GM18951 (cell line): ENCODE results near the gene CNTRL.
"Not testable (repeated sequence)": the region's sequence is repeated elsewhere in the genome, so short reads cannot be mapped to it uniquely, and the experiment has no call there.

Experiments
- POLR2A ChIP-seq: IDR thresholded peaks from 4 replicates; pipeline ENCODE4 v1.6.1; 2011; ENCODE audit warnings: mild to moderate bottlenecking; ENCODE audit not compliant: insufficient read length, insufficient read depth; ENCODE audit errors: extremely low read depth
- in situ Hi-C: fragments of 300-500 bp; cut with MboI; formaldehyde crosslinking; loops from one replicate; pipeline ENCODE4 v1.12.0; 2022; ENCODE audit warnings: low sequenced_read_pairs, mixed read lengths, inconsistent platforms; ENCODE audit not compliant: unreplicated experiment

The CNTRL gene

DNA sequence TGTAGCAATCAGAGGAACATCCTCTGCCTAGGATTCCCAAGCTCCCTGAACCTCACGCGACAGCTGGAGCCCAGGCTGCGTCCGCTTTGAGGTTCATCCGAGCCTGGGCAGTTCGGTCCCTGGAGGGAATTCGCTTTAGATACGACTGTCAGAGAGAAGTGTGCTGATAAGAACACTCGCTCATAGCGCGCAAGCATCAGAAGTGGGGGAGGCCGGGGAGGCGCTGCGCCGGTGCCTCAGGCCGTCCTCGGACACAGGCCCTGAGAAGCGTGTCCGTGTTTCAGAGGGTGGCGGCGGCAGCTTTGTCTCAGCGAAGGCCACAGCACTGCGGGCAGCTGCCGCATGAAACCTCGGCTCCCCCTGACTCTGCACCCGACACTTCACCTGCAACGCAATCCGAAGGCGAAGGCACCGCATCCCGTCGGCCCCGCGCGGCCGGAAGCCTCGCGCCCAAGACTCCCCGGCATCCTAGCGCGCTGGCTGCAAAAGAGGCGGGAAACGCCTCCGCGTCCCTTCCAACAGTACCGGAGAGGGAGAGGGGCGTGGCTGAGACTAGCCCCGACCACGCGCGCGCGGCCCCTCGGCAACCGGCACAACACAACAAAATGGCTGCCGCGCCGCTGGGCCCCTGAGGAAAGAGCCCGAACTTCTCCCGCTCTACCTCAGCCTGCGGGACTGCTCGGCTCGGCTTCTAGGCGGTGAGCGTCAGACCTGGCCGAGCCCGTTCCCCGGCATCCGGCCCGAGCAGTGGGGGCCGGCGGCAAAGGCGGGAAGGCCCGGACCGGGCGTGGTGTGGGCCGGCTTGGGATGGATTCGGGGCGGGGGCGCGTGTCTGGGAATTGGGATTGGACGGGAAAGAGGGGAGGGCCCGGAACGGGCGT lies at the start of gene CNTRL:
TSS of gene CNTRL (plus strand) at position 586 of the 881 bp plus-strand sequence. CDS start 13,372 bp downstream, outside the sequence.
- in situ Hi-C loops: no loop called here
- TF ChIP-seq POLR2A: peak; percentile 81

- no peak for TF ChIP-seq POLR2A
- in situ Hi-C loops: no loop called here
These were observed 48.5 kb upstream of the CNTRL start for GRCh38 chr9:121026260-121026691.

DNA sequence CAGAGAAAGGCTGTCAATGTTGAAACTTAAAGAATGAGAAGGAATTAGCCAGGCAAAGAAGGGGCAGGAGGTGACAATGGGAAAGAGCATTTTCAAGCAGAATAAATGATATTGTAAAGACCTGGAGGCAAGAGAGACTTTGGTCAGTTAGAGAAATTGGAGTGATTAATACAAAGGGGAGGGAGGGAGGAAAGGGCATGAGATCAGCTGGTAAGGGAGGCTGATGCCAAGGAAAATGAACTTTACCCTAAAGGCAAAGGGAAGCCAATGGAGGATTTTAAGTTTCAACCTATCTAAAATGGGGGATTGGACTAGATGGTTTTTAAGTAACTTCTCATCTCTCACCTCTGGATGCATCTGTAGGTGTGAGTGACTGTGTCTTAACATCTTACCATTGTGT lies 48.0 kb upstream of the CNTRL start:
- in situ Hi-C loops: no loop called here
- TF ChIP-seq POLR2A: no peak

DNA sequence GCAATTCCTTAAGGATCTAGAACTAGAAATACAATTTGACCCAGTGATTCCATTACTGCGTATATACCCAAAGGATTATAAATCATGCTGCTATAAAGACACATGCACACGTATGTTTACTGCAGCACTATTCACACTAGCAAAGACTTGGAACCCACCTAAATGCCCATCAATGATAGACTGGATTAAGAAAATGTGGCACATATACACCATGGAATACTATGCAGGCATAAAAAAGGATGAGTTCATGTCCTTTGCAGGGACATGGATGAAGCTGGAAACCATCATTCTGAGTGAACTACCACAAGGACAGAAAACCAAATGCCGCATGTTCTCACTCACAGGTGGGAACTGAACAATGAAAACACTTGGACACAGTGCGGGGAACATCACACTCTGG lies 46.5 kb upstream of the CNTRL start:
- in situ Hi-C loops: not testable (repeated sequence)

DNA sequence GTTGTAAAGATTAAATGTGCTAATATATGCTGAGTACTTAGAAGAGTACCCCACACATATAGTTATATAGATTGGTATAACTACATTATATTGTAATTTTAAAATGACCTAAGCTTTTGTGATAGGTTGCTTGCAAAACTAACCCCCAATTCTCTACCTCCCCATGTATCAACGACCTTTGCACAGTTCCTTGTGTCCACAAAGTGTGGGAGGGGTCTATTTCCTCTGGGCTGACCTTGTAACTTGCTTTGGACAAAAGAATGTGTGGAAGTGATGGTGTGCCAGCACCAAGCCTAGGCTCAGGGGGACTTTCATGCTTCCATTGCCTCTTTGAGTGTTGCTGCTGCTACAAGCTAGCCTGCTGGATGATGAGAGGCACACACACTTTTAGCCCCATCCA lies 45.3 kb upstream of the CNTRL start:
- in situ Hi-C loops: no loop called here
- TF ChIP-seq POLR2A: no peak

DNA sequence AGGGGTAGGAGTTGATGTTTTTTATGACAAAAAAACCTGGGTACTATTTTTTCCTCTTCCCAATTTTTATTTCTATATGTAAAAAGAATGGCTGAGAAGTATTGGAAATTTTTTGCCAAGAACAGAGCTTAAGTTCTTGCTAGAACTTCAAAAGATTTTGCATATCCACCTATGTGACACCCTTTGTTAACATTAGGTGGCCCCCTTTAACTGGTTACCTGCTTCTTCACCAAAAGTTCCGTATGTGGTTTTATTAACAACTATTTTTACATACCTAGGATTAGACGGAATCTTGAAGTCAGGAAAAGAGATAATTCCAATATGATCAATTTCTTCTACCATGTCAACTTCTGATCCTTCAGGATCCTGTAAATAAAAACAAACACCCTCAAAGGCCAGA lies 40.2 kb upstream of the CNTRL start:
- no peak for TF ChIP-seq POLR2A
- in situ Hi-C loops: no loop called here

GRCh38 chr9:121035717-121036116 lies 39.0 kb upstream of the CNTRL start:
- in situ Hi-C loops: not testable (repeated sequence)

GRCh38 chr9:121038362-121038761 lies 36.4 kb upstream of the CNTRL start:
- no peak for TF ChIP-seq POLR2A
- in situ Hi-C loops: no loop called here

- TF ChIP-seq POLR2A: no peak
- in situ Hi-C loops: no loop called here
These were observed 36.0 kb upstream of the CNTRL start for GRCh38 chr9:121038804-121039203.

GRCh38 chr9:121048175-121048574 lies 26.6 kb upstream of the CNTRL start:
- no peak for TF ChIP-seq POLR2A
- in situ Hi-C loops: no loop called here

- in situ Hi-C loops: no loop called here
- TF ChIP-seq POLR2A: no peak
These were observed 26.1 kb upstream of the CNTRL start for GRCh38 chr9:121048618-121049017.

GRCh38 chr9:121050128-121050988 lies 24.4 kb upstream of the CNTRL start, which contains the start of gene C5:
C5 (minus strand) TSS chr9:121050275; CDS start chr9:121050246, 29 bp downstream.
- TF ChIP-seq POLR2A: no peak
- in situ Hi-C loops: no loop called here

DNA sequence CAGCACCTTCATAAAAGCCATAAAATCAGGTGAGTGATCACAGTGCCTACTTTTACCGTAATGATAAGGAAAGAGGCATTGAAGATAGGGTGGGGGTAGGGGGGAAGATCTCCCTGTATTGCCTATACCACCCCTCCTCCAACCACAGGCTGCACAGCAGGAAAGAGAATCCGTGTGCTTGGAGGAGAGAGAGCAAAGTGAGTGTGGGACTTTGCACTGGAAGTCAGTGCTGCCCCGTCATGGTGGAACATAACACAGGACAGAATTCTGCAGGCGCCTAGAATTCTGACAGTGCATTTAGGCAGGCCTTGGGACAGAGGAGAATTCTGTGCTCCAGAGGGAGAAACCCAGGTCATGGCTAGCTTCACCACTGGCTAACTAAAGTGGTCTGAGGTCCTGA lies 21.2 kb upstream of the CNTRL start:
- TF ChIP-seq POLR2A: no peak
- in situ Hi-C loops: no loop called here
